Mucosa of rectum (tissue), 2 donors: Measurements from ENCODE around the gene MACROD2.

Experiments used
- H3K27ac ChIP-seq, 2 donors: one replicate each; pipeline ENCODE4 v1.7.0; 2013; ENCODE audit warnings: inconsistent platforms in 2 of 2, low read depth in 2 of 2, low read length in 2 of 2
- H3K27me3 ChIP-seq, 2 donors: one replicate each; pipeline ENCODE4 v1.7.0; 2013; ENCODE audit warnings: low read length in 2 of 2; ENCODE audit not compliant: control insufficient read depth in 2 of 2, insufficient read depth in 2 of 2
- H3K36me3 ChIP-seq, 2 donors: one replicate each; pipeline ENCODE4 v1.7.0; 2013; ENCODE audit warnings: low read length in 2 of 2; ENCODE audit not compliant: control insufficient read depth in 2 of 2, insufficient read depth in 2 of 2
- H3K4me1 ChIP-seq, 2 donors: one replicate each; pipeline ENCODE4 v1.7.0; 2013; ENCODE audit warnings: low read length in 2 of 2, mild to moderate bottlenecking in 1 of 2; ENCODE audit not compliant: control insufficient read depth in 2 of 2, insufficient read depth in 2 of 2
- H3K4me3 ChIP-seq, 2 donors: one replicate each; pipeline ENCODE4 v1.7.0; 2013; ENCODE audit warnings: low read length in 2 of 2
- H3K9ac ChIP-seq, 2 donors: one replicate each; pipeline ENCODE4 v1.7.0; 2013; ENCODE audit warnings: low read length in 2 of 2, low read depth in 1 of 2, mild to moderate bottlenecking in 1 of 2
- H3K9me3 ChIP-seq, 2 donors: one replicate each; pipeline ENCODE4 v1.7.0; 2013; ENCODE audit warnings: low read length in 2 of 2; ENCODE audit not compliant: control insufficient read depth in 2 of 2
- donor health status: healthy.
- donor health status: Normal muscosa, but diverticular disease.

MACROD2 gene

DNA sequence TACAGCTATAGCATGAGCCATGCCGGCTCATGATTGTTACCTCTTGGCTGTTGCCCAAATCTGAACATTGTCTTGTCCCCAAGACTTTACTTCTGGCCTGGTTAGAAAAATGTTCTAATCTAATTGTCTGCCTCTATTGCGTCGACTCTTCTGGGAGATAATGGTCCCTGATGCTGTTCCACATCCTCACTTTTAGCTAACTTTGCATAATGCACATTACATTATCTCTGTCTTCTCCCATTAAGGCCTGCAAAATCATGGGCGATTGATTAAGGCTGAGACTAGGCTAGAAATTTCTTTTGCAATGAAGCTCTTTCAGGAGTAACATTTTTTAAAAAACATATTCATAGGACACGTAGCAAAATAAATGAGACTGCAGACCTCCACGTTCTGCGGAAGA is 1616.9 kb downstream of the MACROD2 start:
- Histone ChIP-seq H3K27me3 (no peaks in the 10 kb centered on the region), H3K4me1 (no peaks in the 10 kb centered on the region), H3K9ac (no peak overlapping the region), H3K4me3 (no peak overlapping the region), H3K9me3 (no peaks in the 10 kb centered on the region), H3K36me3 (no peaks in the 10 kb centered on the region), H3K27ac (no peak overlapping the region)

DNA sequence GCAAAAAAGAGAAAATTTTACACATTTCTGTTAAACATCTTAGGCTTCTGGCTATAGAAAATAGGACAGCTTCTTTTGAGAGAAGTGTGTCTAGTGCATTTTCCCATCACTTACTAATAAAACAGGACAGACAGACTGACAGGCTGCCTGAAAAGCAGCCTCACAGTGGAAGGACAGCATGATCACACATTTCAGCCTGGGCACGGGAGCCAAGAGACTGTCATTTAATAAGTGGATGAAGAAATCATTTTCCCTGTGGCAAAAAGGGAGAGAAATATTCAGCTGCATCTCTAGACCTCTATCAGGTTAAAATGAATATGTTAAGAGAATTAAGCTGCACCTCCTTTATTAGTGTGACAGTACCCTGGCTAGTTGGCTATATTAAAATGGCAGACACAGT is 1617.5 kb downstream of the MACROD2 start:
- H3K27ac ChIP-seq = no peak overlapping the region
- H3K27me3 ChIP-seq = no peaks in the 10 kb centered on the region
- H3K9ac ChIP-seq = no peak overlapping the region
- H3K4me1 ChIP-seq = no peaks in the 10 kb centered on the region
- H3K4me3 ChIP-seq = no peak overlapping the region
- no peaks in the 10 kb centered on the region for H3K36me3 ChIP-seq
- H3K9me3 ChIP-seq = no peaks in the 10 kb centered on the region

DNA sequence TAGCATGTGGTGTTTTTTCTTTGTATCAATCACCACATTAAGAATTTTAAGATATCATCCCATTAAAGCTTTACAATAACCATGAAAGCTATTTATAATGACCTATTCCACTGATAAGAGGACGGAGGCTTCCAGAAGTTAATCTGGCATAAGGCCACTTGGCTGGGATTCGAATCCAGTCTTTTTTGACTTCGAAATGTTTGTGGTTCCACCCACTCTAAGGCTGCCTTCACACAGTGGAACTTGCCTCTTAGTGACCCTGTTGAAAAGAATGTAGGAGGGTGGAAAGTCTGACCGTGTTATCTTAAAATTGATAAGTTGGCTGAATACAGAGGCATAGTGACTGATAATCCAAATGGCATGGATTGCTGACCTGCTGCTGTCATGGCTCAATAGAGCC is 1618.2 kb downstream of the MACROD2 start:
- Histone ChIP-seq H3K27ac (no peak overlapping the region), H3K4me1 (no peaks in the 10 kb centered on the region), H3K27me3 (no peaks in the 10 kb centered on the region), H3K9me3 (no peaks in the 10 kb centered on the region), H3K4me3 (no peak overlapping the region), H3K9ac (no peak overlapping the region), H3K36me3 (no peaks in the 10 kb centered on the region)

DNA sequence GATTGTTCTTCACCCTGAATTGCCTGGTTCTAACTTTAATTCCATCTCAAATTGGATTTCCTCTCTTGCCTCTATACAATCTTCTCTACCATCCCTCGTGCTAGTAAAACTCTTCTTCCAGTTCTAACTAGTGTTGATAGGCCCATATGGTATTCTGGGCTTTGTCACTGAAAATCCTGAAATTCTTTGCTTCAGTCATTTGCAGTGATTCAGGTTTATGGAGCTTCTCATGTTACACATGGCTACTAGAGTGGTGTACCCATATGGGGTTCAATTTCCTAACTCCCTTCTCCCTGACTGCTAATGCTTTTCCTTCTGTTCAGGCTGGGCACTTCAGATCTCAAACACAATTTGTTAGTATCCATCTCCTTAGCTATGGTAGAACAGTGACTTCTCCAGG is 1621.3 kb downstream of the MACROD2 start:
- no peaks in the 10 kb centered on the region for H3K9me3 ChIP-seq
- no peaks in the 10 kb centered on the region for H3K4me1 ChIP-seq
- H3K9ac ChIP-seq = no peak overlapping the region
- no peaks in the 10 kb centered on the region for H3K36me3 ChIP-seq
- H3K27ac ChIP-seq = no peak overlapping the region
- H3K27me3 ChIP-seq = no peaks in the 10 kb centered on the region
- no peak overlapping the region for H3K4me3 ChIP-seq

DNA sequence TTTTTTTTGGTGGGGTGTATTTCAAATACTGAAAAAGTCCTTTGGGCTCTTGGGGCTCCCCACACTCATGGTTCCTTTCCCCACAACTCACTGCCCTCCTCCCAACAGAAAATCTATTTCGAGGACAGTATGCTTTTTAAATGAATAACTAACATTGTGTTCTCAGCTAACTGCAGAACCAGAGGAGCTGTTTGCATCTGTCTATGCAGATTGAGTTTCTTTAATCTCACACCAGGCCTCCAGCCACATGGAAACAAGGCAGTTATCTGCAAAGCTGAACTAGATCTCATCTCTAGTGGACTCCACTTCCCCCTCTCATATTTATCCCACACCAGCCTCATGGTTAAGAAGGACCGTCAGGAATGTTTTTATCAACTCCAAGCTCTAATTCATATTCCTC is 1622.8 kb downstream of the MACROD2 start:
- no peaks in the 10 kb centered on the region for H3K36me3 ChIP-seq

DNA sequence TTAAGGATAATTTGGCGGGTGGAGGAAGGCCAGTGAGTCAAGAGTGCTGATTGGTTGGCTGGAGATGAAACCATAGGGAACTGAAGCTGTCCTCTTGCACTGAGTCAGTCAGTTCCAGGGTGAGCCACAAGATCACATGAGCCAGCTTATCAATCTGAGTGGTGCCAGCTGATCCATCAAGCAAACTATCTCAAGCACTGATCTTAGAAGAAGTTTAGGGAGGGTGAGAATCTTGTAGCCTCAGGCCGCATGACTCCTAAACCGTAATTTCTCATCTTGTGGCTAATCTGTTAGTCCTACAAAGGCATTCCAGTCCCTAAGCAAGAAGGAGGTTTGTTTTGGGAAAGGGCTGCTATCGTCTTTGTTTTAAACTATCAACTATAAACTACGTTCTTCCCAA is 1623.6 kb downstream of the MACROD2 start:
- H3K36me3 ChIP-seq = no peaks in the 10 kb centered on the region
- H3K9ac ChIP-seq = no peak overlapping the region
- no peaks in the 10 kb centered on the region for H3K9me3 ChIP-seq
- H3K27me3 ChIP-seq = no peaks in the 10 kb centered on the region
- no peak overlapping the region for H3K4me3 ChIP-seq
- no peak overlapping the region for H3K27ac ChIP-seq
- no peaks in the 10 kb centered on the region for H3K4me1 ChIP-seq

More for the DNA sequence above, 1622.8 kb downstream of the MACROD2 start:
- no peaks in the 10 kb centered on the region for H3K27me3 ChIP-seq
- H3K9me3 ChIP-seq = no peaks in the 10 kb centered on the region
- H3K9ac ChIP-seq = no peak overlapping the region
- no peaks in the 10 kb centered on the region for H3K4me1 ChIP-seq
- H3K27ac ChIP-seq = no peak overlapping the region
- H3K4me3 ChIP-seq = no peak overlapping the region

DNA sequence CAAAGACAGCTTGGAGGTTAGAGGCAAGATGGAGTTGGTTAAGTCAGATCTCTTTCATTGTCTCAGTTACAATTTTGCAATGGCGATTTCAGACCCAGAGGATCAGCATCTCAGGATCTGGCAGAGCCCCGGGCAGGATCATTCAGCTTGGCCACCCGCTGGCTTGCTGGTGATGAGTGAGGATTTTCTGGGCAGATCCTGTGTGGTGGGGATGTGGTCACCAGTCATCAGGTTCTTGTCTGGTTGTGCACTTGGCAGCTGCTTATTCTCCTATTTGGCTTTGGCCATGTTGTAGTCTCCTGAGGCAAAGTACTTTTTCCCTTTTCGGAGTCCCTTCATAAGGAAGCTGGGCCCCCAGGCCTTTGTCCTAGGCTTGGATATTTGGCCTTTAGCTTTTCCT is 1624.0 kb downstream of the MACROD2 start:
- Histone ChIP-seq H3K36me3 (no peaks in the 10 kb centered on the region), H3K9me3 (no peaks in the 10 kb centered on the region), H3K9ac (no peak overlapping the region), H3K27me3 (no peaks in the 10 kb centered on the region), H3K4me3 (no peak overlapping the region), H3K4me1 (no peaks in the 10 kb centered on the region), H3K27ac (no peak overlapping the region)

DNA sequence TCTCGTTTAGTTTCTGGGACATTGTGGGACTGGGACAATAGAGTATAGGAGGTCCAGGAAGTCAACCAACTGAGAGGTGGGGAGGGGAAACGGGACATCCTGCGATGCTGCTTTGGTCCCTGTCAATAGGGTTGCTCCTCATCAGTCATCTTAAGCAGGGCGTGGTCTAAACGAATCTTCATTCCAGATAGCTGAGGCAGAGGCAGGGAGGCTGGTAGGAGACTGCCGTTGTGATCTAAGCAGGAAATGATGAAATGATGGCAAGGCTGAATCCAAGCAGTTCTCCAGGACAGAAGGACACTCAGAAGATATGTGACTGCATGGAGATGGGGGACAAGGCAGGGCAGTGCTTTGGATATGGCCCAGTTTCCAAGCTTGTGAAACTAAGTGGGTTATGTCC is 1624.5 kb downstream of the MACROD2 start:
- H3K9me3 ChIP-seq = no peaks in the 10 kb centered on the region
- H3K4me1 ChIP-seq = no peaks in the 10 kb centered on the region
- no peak overlapping the region for H3K27ac ChIP-seq
- H3K36me3 ChIP-seq = no peaks in the 10 kb centered on the region
- H3K4me3 ChIP-seq = no peak overlapping the region
- no peaks in the 10 kb centered on the region for H3K27me3 ChIP-seq
- no peak overlapping the region for H3K9ac ChIP-seq

DNA sequence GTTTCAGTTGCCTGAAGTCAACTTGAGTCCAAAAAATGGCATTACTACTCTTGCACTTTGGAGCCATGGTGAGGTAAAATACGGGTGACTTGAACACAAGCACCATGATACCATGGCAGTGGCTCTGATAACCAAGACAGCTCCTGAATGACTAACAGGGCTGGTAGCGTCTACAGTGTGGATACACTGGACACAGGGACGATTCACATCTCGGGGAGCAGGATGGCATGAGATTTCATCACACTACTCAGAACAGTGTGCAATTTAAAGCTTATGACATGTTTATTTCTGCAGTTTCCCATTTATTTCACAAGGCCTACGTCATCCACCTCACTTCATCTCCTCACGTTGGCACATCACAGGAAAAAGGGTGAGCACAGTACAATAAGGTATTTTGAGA is 1627.1 kb downstream of the MACROD2 start:
- Histone ChIP-seq H3K4me1 (no peaks in the 10 kb centered on the region), H3K4me3 (no peak overlapping the region), H3K9ac (no peak overlapping the region), H3K9me3 (no peaks in the 10 kb centered on the region), H3K27me3 (no peaks in the 10 kb centered on the region), H3K27ac (no peak overlapping the region), H3K36me3 (no peaks in the 10 kb centered on the region)

DNA sequence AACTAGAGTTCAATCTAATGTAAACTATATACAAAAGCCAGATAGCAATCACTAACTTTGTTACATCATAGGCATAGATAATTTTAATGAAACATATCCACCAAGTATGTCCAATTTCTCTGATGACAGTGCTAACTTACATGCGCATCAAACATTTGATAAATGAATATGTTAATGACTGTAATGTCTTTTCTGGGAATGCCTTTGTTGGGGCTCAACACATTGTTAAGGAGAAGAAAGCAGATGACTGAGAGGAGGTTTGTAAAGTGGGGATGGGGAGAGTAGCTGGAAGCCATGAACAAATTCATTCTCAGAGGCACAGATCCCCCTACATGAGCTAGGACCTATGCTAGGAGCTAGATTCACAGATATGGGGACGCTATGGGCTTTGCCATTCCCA is 1627.9 kb downstream of the MACROD2 start:
- H3K9me3 ChIP-seq = no peaks in the 10 kb centered on the region
- H3K4me3 ChIP-seq = no peak overlapping the region
- H3K36me3 ChIP-seq = no peaks in the 10 kb centered on the region
- no peaks in the 10 kb centered on the region for H3K4me1 ChIP-seq
- no peaks in the 10 kb centered on the region for H3K27me3 ChIP-seq
- H3K27ac ChIP-seq = no peak overlapping the region
- H3K9ac ChIP-seq = no peak overlapping the region

DNA sequence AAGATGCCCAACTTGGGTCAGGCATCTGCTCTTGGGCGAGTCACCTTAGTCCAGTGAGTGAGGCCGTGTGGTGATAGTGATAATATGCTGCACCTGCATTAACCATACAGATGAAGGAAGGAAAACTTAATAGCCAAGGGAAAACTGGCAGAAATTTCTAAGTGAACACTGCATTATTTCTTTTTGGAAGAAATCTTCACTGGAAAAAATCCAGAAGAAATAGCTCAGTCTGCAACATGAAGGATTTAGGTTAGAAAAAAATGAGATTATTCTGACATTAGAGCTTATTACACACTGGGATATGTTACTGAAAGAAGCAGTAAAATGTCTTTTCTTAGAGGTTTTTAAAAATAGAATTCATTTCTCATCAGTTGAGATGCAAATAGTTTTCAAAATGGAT is 1630.7 kb downstream of the MACROD2 start:
- no peaks in the 10 kb centered on the region for H3K36me3 ChIP-seq

More for the DNA sequence above, 1630.7 kb downstream of the MACROD2 start:
- H3K9me3 ChIP-seq = no peaks in the 10 kb centered on the region
- no peaks in the 10 kb centered on the region for H3K27me3 ChIP-seq
- no peak overlapping the region for H3K4me3 ChIP-seq
- H3K27ac ChIP-seq = no peak overlapping the region
- H3K4me1 ChIP-seq = no peaks in the 10 kb centered on the region
- no peak overlapping the region for H3K9ac ChIP-seq
